Dermis microvascular lymphatic vessel endothelial cell (primary cell): ENCODE results near the gene PPP2R3C. TPM values are rescaled to one million over a fixed set of nuclear protein-coding genes. Genes with fewer than 3 reads are reported as not detected.
"Not testable (repeated sequence)": the region's sequence is repeated elsewhere in the genome, so short reads cannot be mapped to it uniquely, and the experiment has no call there.

Experiments used
- DNase-seq, 2 donors: peaks; one replicate each; pipeline versions ENCODE4 v3.0.0 to v3.0.0-alpha.2; 2010; ENCODE audit warnings: low read depth in 2 of 2
- total RNA-seq: library from RNA; depleted of rRNA; stranded (reverse); fragments of >200 nt; gene quantifications from 2 replicates; pipeline ENCODE4 v1.2.1, GENCODE V29; 2014

The PPP2R3C gene
- total RNA-seq, 1 donor from 2014 or later: 40.3 TPM

GRCh38 chr14:35061113-35061791 is 60.5 kb downstream of the PPP2R3C start:
- DNase-seq: peak in 1 of 2 donors; percentile 36

GRCh38 chr14:35052637-35053036 is 69.2 kb downstream of the PPP2R3C start:
- DNase-seq: no peak

- DNase-seq: no peak
These were observed 70.0 kb downstream of the PPP2R3C start for GRCh38 chr14:35051796-35052195.

- peak in 1 of 2 donors; percentile 48 for DNase-seq
These were observed 71.1 kb downstream of the PPP2R3C start for GRCh38 chr14:35050652-35051051.

GRCh38 chr14:35047976-35048513 is 73.7 kb downstream of the PPP2R3C start:
- DNase-seq: peak in 1 of 2 donors; percentile 5

- DNase-seq: peak in 1 of 2 donors; percentile 36
These were observed 74.8 kb downstream of the PPP2R3C start for GRCh38 chr14:35046751-35047536.

- DNase-seq: peak; percentile 90 to 97
These were observed 75.6 kb downstream of the PPP2R3C start, which contains the start of gene FAM177A1 for GRCh38 chr14:35046048-35046750. Gene FAM177A1, plus strand, starts transcription at chr14:35046272. Its CDS starts 192 bp downstream, at chr14:35046464.

- no peak for DNase-seq
These were observed 76.1 kb downstream of the PPP2R3C start for GRCh38 chr14:35045798-35046047.

- DNase-seq: no peak
These were observed 76.6 kb downstream of the PPP2R3C start for GRCh38 chr14:35044939-35045797.

- no peak for DNase-seq
These were observed 78.7 kb downstream of the PPP2R3C start for GRCh38 chr14:35043046-35043445.

GRCh38 chr14:35042632-35043031 is 79.2 kb downstream of the PPP2R3C start:
- DNase-seq: no peak

GRCh38 chr14:35038312-35038711 is 83.5 kb downstream of the PPP2R3C start:
- DNase-seq: not testable (repeated sequence)

Other genes with a start within 250 kb of the PPP2R3C start
- gene BAZ1A, start 246.6 kb downstream of the PPP2R3C start, total RNA-seq: 37.1 and 38.1 TPM in 2 replicates
- gene SRP54, start 139.0 kb downstream of the PPP2R3C start, total RNA-seq: 50.4 and 55.5 TPM in 2 replicates
- 43.9 and 52.2 TPM in 2 replicates for gene FAM177A1, start 75.7 kb downstream of the PPP2R3C start, total RNA-seq
- gene PRORP, start 562 bp upstream of the PPP2R3C start, total RNA-seq: 23.9 and 24.9 TPM in 2 replicates
- gene PSMA6, start 170.4 kb upstream of the PPP2R3C start, total RNA-seq: 190 and 213 TPM in 2 replicates